Naive thymus-derived CD8-positive, alpha-beta T cell (primary cell): ENCODE data around the gene SLC12A2. TPM values are rescaled to one million over a fixed set of nuclear protein-coding genes. Genes with fewer than 3 reads are reported as not detected.

Experiments
- ATAC-seq, 2 donors: fragments of 150-1000 bp; cut with Tn5 transposase in 1 of 2; sonication (Bioruptor Pico), chemical (Tn5 transposase) in 1 of 2; 1 replicate in 1 of 2; 2 replicates in 1 of 2; pipeline ENCODE4 v1.10.0; 2021; ENCODE audit warnings: mild to moderate bottlenecking in 2 of 2, moderate library complexity in 2 of 2
- POLR2A ChIA-PET: fragments of 350-600 bp; sonication (Branson Sonifier 250); formaldehyde crosslinking; loops from one replicate; lab custom pipeline; 2021; ENCODE audit warnings: antibody characterized with exemption; lab: Charles Lee
- DNase-seq, 10 donors: peaks; one replicate each; pipeline versions ENCODE4 v3.0.0 to v3.0.0-alpha.2; 2020 to 2022
- H3K27ac Mint-ChIP-seq, 10 donors: one replicate each; pipeline ENCODE4 v1.8.0; 2020 to 2022; ENCODE audit warnings: mild to moderate bottlenecking in 10 of 10, mixed read lengths in 10 of 10, moderate library complexity in 4 of 10, inconsistent platforms in 1 of 10
- H3K27me3 Mint-ChIP-seq, 5 donors: one replicate each; pipeline ENCODE4 v1.8.0; 2021 to 2022; ENCODE audit warnings: mixed read lengths in 5 of 5
- H3K36me3 Mint-ChIP-seq, 3 donors: one replicate each; pipeline ENCODE4 v1.8.0; 2020 to 2022; ENCODE audit warnings: mixed read lengths in 3 of 3, mild to moderate bottlenecking in 2 of 3, inconsistent platforms in 1 of 3
- H3K4me1 Mint-ChIP-seq, 4 donors: one replicate each; pipeline ENCODE4 v1.8.0; 2021 to 2022; ENCODE audit warnings: mixed read lengths in 4 of 4
- H3K4me3 Mint-ChIP-seq, 10 donors: one replicate each; pipeline ENCODE4 v1.8.0; 2020 to 2022; ENCODE audit warnings: mild to moderate bottlenecking in 10 of 10, mixed read lengths in 10 of 10, moderate library complexity in 6 of 10, inconsistent platforms in 1 of 10
- H3K9me3 Mint-ChIP-seq, 9 donors: one replicate each; pipeline ENCODE4 v1.8.0; 2020 to 2022; ENCODE audit warnings: mixed read lengths in 9 of 9, mild to moderate bottlenecking in 3 of 9, inconsistent platforms in 1 of 9, moderate library complexity in 1 of 9
- polyA plus RNA-seq, 3 donors: library from polyadenylated mRNA; unstranded; fragments of 300-500 nt; fragmentation: Illumina TruSeq; gene quantifications; one replicate each; pipeline ENCODE4 v1.2.3, GENCODE V29; 2021
- total RNA-seq, 8 experiments: library from RNA in 2 of 8; stranded (reverse) in 2 of 8; gene quantifications; one replicate each; pipeline ENCODE4 v1.2.3 and lab custom pipeline; 2021 to 2026

Gene SLC12A2
- total and polyA plus RNA-seq, 5 experiments from 2014 or later = 4.5 to 16.4 (median 6.6) TPM

DNA sequence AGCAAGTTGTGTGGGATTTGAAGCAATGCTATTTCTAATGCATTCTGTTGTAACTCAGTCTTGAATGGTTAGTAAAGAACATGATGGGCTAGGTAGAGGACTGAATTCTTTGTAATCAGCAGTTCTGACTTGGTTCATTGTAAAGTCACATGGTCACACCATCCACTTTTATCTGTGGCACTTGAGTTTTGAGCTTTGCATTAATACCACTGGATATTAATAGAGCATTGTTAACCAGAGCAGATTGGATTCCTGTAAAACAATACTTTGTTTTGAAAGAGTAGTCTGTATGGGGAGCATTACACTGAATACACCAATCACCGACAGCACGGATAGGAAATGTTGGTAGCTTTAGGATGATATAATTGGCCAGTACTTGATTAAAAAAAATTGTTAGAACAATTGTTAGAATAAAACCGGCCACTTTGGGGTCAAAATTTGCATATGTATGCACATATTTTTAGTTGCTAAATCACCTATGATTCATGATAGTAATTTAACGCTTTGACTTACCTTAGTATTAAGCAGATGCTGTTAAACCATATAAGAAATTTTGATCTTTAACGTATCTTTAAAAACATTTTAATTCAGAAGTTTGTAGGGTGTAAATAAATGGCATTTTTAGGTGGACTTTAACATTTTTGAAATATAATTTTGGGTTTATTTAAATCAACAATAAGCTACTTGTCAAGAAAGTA, 17.4 kb downstream of the SLC12A2 start:
- DNase-seq = no peak
- POLR2A ChIA-PET = no interaction called here
- no peak overlapping the region for H3K4me3 Mint-ChIP-seq
- no peaks in the 10 kb centered on the region for H3K27me3 Mint-ChIP-seq
- H3K9me3 Mint-ChIP-seq = peaks cover 0 to 29% (median 21%) of the 10 kb centered on the region in 9 donors
- no peak for ATAC-seq
- peaks cover 19 to 21% (median 20%) of the 10 kb centered on the region in 3 donors for H3K36me3 Mint-ChIP-seq
- peaks cover 4 to 7% (median 4%) of the 10 kb centered on the region in 4 donors for H3K4me1 Mint-ChIP-seq
- no peak overlapping the region for H3K27ac Mint-ChIP-seq

- Mint-ChIP-seq H3K27me3 (no peaks in the 10 kb centered on the region), H3K4me1 (peaks cover 4 to 7% (median 4%) of the 10 kb centered on the region in 4 donors), H3K9me3 (peaks cover 0 to 25% (median 18%) of the 10 kb centered on the region in 9 donors), H3K4me3 (no peak overlapping the region), H3K27ac (no peak overlapping the region), H3K36me3 (peaks cover 18 to 20% (median 19%) of the 10 kb centered on the region in 3 donors)
- ATAC-seq = no peak
- POLR2A ChIA-PET = no interaction called here
- DNase-seq = no peak
Measured at GRCh38 chr5:128101676-128102075, 18.1 kb downstream of the SLC12A2 start.

DNA sequence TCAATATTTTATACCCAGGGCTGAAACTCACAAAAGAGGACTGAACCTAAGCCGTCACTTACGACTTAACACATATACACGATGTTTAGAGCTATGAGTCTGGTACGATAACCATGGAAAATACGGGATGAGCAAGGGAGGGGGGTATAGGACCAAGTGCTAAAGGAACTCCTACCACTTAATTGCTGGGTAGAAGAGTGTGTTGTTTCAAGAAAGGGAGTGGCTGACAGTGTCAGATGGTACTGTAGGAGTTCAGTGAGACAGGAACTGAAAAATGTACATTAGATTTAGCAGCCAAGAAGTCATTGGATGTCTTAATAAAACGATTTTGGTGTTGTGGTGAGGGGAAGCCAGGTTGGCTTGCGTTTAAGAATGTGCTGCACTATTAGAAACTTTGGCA, 21.6 kb downstream of the SLC12A2 start:
- H3K4me3 Mint-ChIP-seq = no peak overlapping the region
- DNase-seq (no peak), ATAC-seq (no peak)
- H3K9me3 Mint-ChIP-seq = peaks cover 0 to 5% (median 0%) of the 10 kb centered on the region in 9 donors
- H3K27me3 Mint-ChIP-seq = no peaks in the 10 kb centered on the region
- peaks cover 5 to 7% (median 7%) of the 10 kb centered on the region in 3 donors for H3K36me3 Mint-ChIP-seq
- H3K4me1 Mint-ChIP-seq = peaks cover 4 to 11% (median 5%) of the 10 kb centered on the region in 4 donors
- POLR2A ChIA-PET = interaction anchor here (0.6 kb wide), 1 partner anchor 23 kb away, joined by 4 read pairs; no protein-coding TSS in a partner anchor
- peak overlapping the region in 1 of 10 donors; percentile 7 for H3K27ac Mint-ChIP-seq

GRCh38 chr5:128109138-128109537, 25.6 kb downstream of the SLC12A2 start:
- POLR2A ChIA-PET = interaction anchor here (0.8 kb wide), 1 partner anchor 26 kb away, joined by 3 read pairs; the partner anchor contains the start of gene SLC12A2
- ATAC-seq (no peak), DNase-seq (no peak)
- no peak overlapping the region for H3K4me3 Mint-ChIP-seq
- H3K27me3 Mint-ChIP-seq = no peaks in the 10 kb centered on the region
- H3K9me3 Mint-ChIP-seq = peaks cover 0 to 5% (median 0%) of the 10 kb centered on the region in 9 donors
- no peak overlapping the region for H3K27ac Mint-ChIP-seq
- H3K4me1 Mint-ChIP-seq = peaks cover 12 to 20% (median 16%) of the 10 kb centered on the region in 4 donors
- peaks cover 5 to 24% (median 20%) of the 10 kb centered on the region in 3 donors for H3K36me3 Mint-ChIP-seq

GRCh38 chr5:128109766-128110165, 26.2 kb downstream of the SLC12A2 start:
- Mint-ChIP-seq H3K27ac (no peak overlapping the region), H3K4me3 (no peak overlapping the region), H3K9me3 (peaks cover 0 to 5% (median 0%) of the 10 kb centered on the region in 9 donors), H3K27me3 (no peaks in the 10 kb centered on the region), H3K4me1 (peaks cover 12 to 20% (median 16%) of the 10 kb centered on the region in 4 donors), H3K36me3 (peaks cover 5 to 30% (median 27%) of the 10 kb centered on the region in 3 donors)
- ATAC-seq (no peak), DNase-seq (no peak)
- POLR2A ChIA-PET = interaction anchor here (0.8 kb wide), 1 partner anchor 26 kb away, joined by 3 read pairs; the partner anchor contains the start of gene SLC12A2

DNA sequence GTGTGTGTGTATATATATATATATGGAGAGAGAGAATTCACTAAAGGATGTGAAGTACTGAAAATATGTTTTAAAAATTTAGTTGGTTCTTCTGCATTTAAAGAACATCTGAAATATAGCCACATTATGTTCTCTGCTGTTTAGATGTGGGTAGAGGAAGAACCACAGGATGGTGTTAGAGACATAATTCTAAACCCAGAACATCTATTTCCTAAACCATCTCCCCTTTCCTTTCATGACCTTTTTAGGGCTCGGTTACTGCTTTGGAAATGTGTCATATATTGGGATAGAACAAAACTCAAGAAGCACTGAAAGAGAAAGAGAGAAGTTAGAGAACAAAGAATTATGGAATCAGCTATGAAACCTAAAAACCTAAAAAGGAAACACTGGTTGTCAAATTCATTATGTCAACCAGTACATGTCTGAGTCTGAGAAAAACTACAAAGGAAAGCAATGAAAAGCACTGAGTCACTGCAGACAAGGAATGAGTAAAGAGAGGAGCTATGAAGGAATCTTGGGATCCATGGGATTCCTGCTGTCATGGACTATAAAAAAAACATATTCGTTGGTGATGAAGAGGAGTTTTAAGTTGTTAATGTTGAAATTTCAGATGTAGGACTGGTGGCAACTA, 28.4 kb downstream of the SLC12A2 start:
- peaks cover 8 to 16% (median 13%) of the 10 kb centered on the region in 4 donors for H3K4me1 Mint-ChIP-seq
- peaks cover 0 to 2% (median 0%) of the 10 kb centered on the region in 9 donors for H3K9me3 Mint-ChIP-seq
- DNase-seq = peak in 2 of 10 donors; percentile 15 to 25
- H3K27me3 Mint-ChIP-seq = no peaks in the 10 kb centered on the region
- peak in 1 of 2 donors; percentile 58 for ATAC-seq
- no peak overlapping the region for H3K27ac Mint-ChIP-seq
- H3K4me3 Mint-ChIP-seq = no peak overlapping the region
- peaks cover 17 to 48% (median 47%) of the 10 kb centered on the region in 3 donors for H3K36me3 Mint-ChIP-seq
- POLR2A ChIA-PET = no interaction called here

- Mint-ChIP-seq H3K9me3 (peaks cover 0 to 18% (median 5%) of the 10 kb centered on the region in 9 donors), H3K27me3 (no peaks in the 10 kb centered on the region), H3K36me3 (peaks cover 32 to 64% (median 58%) of the 10 kb centered on the region in 3 donors), H3K4me1 (peaks cover 5 to 7% (median 6%) of the 10 kb centered on the region in 4 donors), H3K4me3 (no peak overlapping the region), H3K27ac (no peak overlapping the region)
- ATAC-seq (no peak), DNase-seq (no peak)
- POLR2A ChIA-PET = no interaction called here
Measured at GRCh38 chr5:128116445-128116844, 32.9 kb downstream of the SLC12A2 start.

DNA sequence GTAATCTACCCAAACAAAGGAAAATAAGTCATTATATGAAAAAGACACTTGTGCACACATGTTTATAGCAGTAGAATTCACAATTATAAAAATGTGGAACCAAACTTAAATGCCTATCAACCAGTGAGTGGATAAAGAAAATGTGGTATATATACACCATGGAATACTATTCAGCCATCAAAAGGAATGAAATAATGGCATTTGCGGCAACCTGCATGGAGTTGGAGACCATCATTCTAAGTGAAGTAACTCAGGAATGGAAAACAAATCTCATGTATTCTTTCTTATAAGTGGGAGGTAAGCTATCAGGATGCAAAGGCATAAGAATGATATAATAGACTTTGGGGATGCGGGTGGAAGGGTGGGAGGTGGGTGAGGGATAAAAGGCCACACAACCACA, 34.6 kb downstream of the SLC12A2 start:
- ATAC-seq = no peak
- no peak for DNase-seq
- POLR2A ChIA-PET = no interaction called here
- peaks cover 0 to 2% (median 0%) of the 10 kb centered on the region in 4 donors for H3K4me1 Mint-ChIP-seq
- no peak overlapping the region for H3K4me3 Mint-ChIP-seq
- H3K27ac Mint-ChIP-seq = no peak overlapping the region
- H3K9me3 Mint-ChIP-seq = peaks cover 0 to 18% (median 5%) of the 10 kb centered on the region in 9 donors
- peaks cover 32 to 60% (median 53%) of the 10 kb centered on the region in 3 donors for H3K36me3 Mint-ChIP-seq
- H3K27me3 Mint-ChIP-seq = no peaks in the 10 kb centered on the region

GRCh38 chr5:128121651-128122050, 38.1 kb downstream of the SLC12A2 start:
- H3K4me1 Mint-ChIP-seq = peaks cover 0 to 1% (median 0%) of the 10 kb centered on the region in 4 donors
- H3K9me3 Mint-ChIP-seq = peaks cover 0 to 18% (median 5%) of the 10 kb centered on the region in 9 donors
- no peaks in the 10 kb centered on the region for H3K27me3 Mint-ChIP-seq
- H3K36me3 Mint-ChIP-seq = peaks cover 18 to 32% (median 25%) of the 10 kb centered on the region in 3 donors
- POLR2A ChIA-PET = no interaction called here
- no peak overlapping the region for H3K27ac Mint-ChIP-seq
- DNase-seq (no peak), ATAC-seq (no peak)
- H3K4me3 Mint-ChIP-seq = no peak overlapping the region

DNA sequence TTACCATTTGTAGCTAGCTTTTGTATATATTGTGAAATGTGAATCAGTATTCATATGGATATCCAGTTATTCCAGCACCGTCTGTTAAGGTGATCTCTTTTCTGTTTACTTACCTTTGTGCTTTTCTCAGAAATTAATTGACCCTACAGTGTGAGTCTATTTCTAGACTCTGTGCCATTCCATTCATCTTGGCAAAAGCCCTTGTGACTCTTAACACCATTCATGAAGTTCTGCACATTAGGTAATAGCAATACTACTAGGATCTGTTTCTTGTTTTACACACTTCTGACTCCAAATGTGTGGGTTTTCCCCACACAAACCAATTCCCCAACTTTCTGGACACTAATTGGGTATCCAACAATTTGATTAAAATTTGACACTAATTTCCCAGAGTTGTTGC, 40.4 kb downstream of the SLC12A2 start:
- H3K4me3 Mint-ChIP-seq = no peak overlapping the region
- no peaks in the 10 kb centered on the region for H3K27me3 Mint-ChIP-seq
- H3K27ac Mint-ChIP-seq = no peak overlapping the region

GRCh38 chr5:128126241-128126640, 42.7 kb downstream of the SLC12A2 start:
- no peak overlapping the region for H3K4me3 Mint-ChIP-seq
- DNase-seq (no peak), ATAC-seq (no peak)
- no peaks in the 10 kb centered on the region for H3K9me3 Mint-ChIP-seq
- POLR2A ChIA-PET = no interaction called here
- H3K27ac Mint-ChIP-seq = no peak overlapping the region
- H3K4me1 Mint-ChIP-seq = peaks cover 0 to 1% (median 0%) of the 10 kb centered on the region in 4 donors
- peaks cover 5 to 13% (median 6%) of the 10 kb centered on the region in 3 donors for H3K36me3 Mint-ChIP-seq
- no peaks in the 10 kb centered on the region for H3K27me3 Mint-ChIP-seq

More for the DNA sequence above, 40.4 kb downstream of the SLC12A2 start:
- H3K9me3 Mint-ChIP-seq = peaks cover 0 to 7% (median 1%) of the 10 kb centered on the region in 9 donors
- ATAC-seq = no peak
- peaks cover 2 to 11% (median 2%) of the 10 kb centered on the region in 3 donors for H3K36me3 Mint-ChIP-seq
- POLR2A ChIA-PET = no interaction called here
- peaks cover 0 to 1% (median 0%) of the 10 kb centered on the region in 4 donors for H3K4me1 Mint-ChIP-seq
- no peak for DNase-seq

- Mint-ChIP-seq H3K4me3 (no peak overlapping the region), H3K36me3 (peaks cover 12 to 54% (median 39%) of the 10 kb centered on the region in 3 donors), H3K4me1 (no peaks in the 10 kb centered on the region), H3K27ac (no peak overlapping the region), H3K9me3 (no peaks in the 10 kb centered on the region), H3K27me3 (no peaks in the 10 kb centered on the region)
- POLR2A ChIA-PET = no interaction called here
- ATAC-seq = no peak
- no peak for DNase-seq
Measured at GRCh38 chr5:128132499-128132898, 48.9 kb downstream of the SLC12A2 start.

- no peak for DNase-seq
- Mint-ChIP-seq H3K36me3 (peaks cover 17 to 68% (median 46%) of the 10 kb centered on the region in 3 donors), H3K4me3 (no peak overlapping the region), H3K27me3 (no peaks in the 10 kb centered on the region), H3K9me3 (no peaks in the 10 kb centered on the region), H3K4me1 (no peaks in the 10 kb centered on the region), H3K27ac (no peak overlapping the region)
- ATAC-seq = no peak
- POLR2A ChIA-PET = no interaction called here
Measured at GRCh38 chr5:128135286-128135685, 51.7 kb downstream of the SLC12A2 start.
